Peyer's patch (tissue), 4 donors: ENCODE measurements around the gene CDK11B.

Source experiments
- POLR2A ChIP-seq, 2 donors: fragments of 450-650 bp; IDR thresholded peaks; one replicate each; pipeline ENCODE4 v1.5.1; 2017; ENCODE audit warnings: antibody characterized with exemption in 2 of 2, mild to moderate bottlenecking in 2 of 2, moderate library complexity in 2 of 2
- TF ChIP-seq, protein P1 (sequence below), 6 experiments: fragments of 450-650 bp in 4 of 6; fragments of 200-600 bp in 2 of 6; sonication (generic) in 1 of 6; IDR thresholded peaks; one replicate each; pipeline ENCODE4 v1.5.1; 2017 to 2019; ENCODE audit warnings: antibody characterized with exemption in 6 of 6, mild to moderate bottlenecking in 3 of 6, moderate library complexity in 1 of 6

DNA sequence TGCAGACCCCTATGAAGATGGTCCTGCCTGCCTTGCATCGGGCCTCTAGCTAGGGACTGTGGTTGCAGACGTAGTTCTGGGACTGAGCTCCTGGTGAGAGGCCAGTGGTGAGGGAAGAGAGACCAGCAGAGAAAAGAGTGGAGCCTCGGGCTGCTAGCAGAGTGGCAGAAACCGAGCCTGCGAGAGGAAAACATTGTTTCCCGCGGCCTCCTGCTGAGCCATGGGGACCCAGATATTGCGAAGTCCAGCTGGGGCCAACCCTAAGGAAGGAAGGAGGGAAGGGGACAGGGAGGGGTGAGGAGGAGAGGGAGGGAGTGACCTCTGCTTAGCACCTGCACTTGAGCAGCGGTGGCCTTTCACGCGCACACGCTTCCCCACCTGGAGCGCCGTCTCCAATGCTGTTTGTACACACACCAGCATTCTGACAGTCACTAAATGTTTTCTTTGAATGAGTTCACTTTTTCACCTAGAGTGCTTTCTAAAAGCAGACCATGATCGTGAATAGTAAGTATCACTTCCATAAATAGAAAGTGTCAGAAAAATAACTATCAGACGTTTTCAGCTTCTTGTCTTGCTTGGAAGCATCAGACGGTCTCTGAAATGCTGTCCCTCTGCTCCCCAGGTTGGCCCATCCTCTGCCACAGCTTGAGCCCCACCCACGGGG lies 56.4 kb downstream of the CDK11B start:
- TF ChIP-seq, protein P1, sequence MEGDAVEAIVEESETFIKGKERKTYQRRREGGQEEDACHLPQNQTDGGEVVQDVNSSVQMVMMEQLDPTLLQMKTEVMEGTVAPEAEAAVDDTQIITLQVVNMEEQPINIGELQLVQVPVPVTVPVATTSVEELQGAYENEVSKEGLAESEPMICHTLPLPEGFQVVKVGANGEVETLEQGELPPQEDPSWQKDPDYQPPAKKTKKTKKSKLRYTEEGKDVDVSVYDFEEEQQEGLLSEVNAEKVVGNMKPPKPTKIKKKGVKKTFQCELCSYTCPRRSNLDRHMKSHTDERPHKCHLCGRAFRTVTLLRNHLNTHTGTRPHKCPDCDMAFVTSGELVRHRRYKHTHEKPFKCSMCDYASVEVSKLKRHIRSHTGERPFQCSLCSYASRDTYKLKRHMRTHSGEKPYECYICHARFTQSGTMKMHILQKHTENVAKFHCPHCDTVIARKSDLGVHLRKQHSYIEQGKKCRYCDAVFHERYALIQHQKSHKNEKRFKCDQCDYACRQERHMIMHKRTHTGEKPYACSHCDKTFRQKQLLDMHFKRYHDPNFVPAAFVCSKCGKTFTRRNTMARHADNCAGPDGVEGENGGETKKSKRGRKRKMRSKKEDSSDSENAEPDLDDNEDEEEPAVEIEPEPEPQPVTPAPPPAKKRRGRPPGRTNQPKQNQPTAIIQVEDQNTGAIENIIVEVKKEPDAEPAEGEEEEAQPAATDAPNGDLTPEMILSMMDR (IDR thresholded peaks at IDR 0.05): no peak
- TF ChIP-seq POLR2A (IDR thresholded peaks at IDR 0.05): no peak
